PC-9 (cell line): ENCODE measurements around the gene IGSF21.

Experiments used
- EZH2 ChIP-seq: fragments of 200-600 bp; sonication (generic); IDR thresholded peaks from 2 replicates; pipeline ENCODE4 v1.8.0; 2017; ENCODE audit warnings: antibody characterized with exemption, low read depth
- TF ChIP-seq, protein P1 (sequence below): fragments of 200-600 bp; sonication (generic); conservative IDR thresholded peaks from 2 replicates; pipeline ENCODE4 v1.6.1; 2017; ENCODE audit warnings: mixed run types, antibody characterized with exemption, mild to moderate bottlenecking, moderate library complexity

DNA sequence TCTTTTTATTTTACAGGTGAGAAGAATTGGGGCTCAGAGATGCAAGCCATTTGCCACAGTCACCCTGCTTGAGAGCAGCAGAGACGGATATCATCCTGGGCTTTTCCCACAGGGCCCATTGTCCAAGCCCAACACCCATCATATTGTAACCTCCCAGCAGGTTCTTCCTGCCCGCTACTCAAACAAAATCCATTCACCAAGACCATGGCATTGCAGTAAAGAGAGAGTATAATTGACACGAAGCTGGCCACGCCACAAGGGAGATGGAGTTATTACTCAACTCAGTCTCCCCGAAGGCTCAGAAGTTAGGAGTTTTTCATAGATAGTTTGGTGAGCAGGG, 312.2 kb downstream of the IGSF21 start:
- TF ChIP-seq, protein P1, sequence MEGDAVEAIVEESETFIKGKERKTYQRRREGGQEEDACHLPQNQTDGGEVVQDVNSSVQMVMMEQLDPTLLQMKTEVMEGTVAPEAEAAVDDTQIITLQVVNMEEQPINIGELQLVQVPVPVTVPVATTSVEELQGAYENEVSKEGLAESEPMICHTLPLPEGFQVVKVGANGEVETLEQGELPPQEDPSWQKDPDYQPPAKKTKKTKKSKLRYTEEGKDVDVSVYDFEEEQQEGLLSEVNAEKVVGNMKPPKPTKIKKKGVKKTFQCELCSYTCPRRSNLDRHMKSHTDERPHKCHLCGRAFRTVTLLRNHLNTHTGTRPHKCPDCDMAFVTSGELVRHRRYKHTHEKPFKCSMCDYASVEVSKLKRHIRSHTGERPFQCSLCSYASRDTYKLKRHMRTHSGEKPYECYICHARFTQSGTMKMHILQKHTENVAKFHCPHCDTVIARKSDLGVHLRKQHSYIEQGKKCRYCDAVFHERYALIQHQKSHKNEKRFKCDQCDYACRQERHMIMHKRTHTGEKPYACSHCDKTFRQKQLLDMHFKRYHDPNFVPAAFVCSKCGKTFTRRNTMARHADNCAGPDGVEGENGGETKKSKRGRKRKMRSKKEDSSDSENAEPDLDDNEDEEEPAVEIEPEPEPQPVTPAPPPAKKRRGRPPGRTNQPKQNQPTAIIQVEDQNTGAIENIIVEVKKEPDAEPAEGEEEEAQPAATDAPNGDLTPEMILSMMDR, result no peak
- no peak for TF ChIP-seq EZH2
